Measurements from ENCODE around the gene LRRK1. TPM values are rescaled to one million over a fixed set of nuclear protein-coding genes. Genes with fewer than 3 reads are reported as not detected.

LRRK1 gene
- total RNA-seq, 1 donor from 2014 or later, result 12.1 TPM

GRCh38 chr15:101045835-101046691, 126.9 kb downstream of the LRRK1 start:
- no peak for DNase-seq

GRCh38 chr15:101046826-101047225, 127.7 kb downstream of the LRRK1 start:
- DNase-seq, result no peak

GRCh38 chr15:101047301-101047781, 128.2 kb downstream of the LRRK1 start:
- no peak for DNase-seq

GRCh38 chr15:101048176-101048575, 129.0 kb downstream of the LRRK1 start:
- DNase-seq, result no peak

- DNase-seq, result no peak
Measured at GRCh38 chr15:101048581-101049030, 129.4 kb downstream of the LRRK1 start.

- DNase-seq, result no peak
Measured at GRCh38 chr15:101049282-101049681, 130.1 kb downstream of the LRRK1 start.

GRCh38 chr15:101049856-101050622, 130.9 kb downstream of the LRRK1 start:
- DNase-seq, result no peak

GRCh38 chr15:101050623-101051290, 131.6 kb downstream of the LRRK1 start:
- DNase-seq, result no peak

- no peak for DNase-seq
Measured at GRCh38 chr15:101051291-101052030, 132.3 kb downstream of the LRRK1 start.

- no peak for DNase-seq
Measured at GRCh38 chr15:101052031-101052620, 133.0 kb downstream of the LRRK1 start.

GRCh38 chr15:101052681-101053121, 133.5 kb downstream of the LRRK1 start:
- no peak for DNase-seq

GRCh38 chr15:101053261-101053660, 134.1 kb downstream of the LRRK1 start:
- DNase-seq, result no peak

- DNase-seq, result no peak
Measured at GRCh38 chr15:101054116-101054515, 135.0 kb downstream of the LRRK1 start.

GRCh38 chr15:101054991-101055390, 135.8 kb downstream of the LRRK1 start:
- no peak for DNase-seq

GRCh38 chr15:101055411-101055810, 136.3 kb downstream of the LRRK1 start:
- DNase-seq, result no peak

- DNase-seq, result peak; percentile 64
Measured at GRCh38 chr15:101056366-101057334, 137.5 kb downstream of the LRRK1 start.

GRCh38 chr15:101057841-101058407, 138.8 kb downstream of the LRRK1 start:
- DNase-seq, result no peak

- no peak for DNase-seq
Measured at GRCh38 chr15:101058735-101059134, 139.6 kb downstream of the LRRK1 start.

- no peak for DNase-seq
Measured at GRCh38 chr15:101059381-101060341, 140.5 kb downstream of the LRRK1 start.

Data from dermis blood vessel endothelial cell (primary cell).